H1 (cell line): ENCODE measurements around the gene CACNG5. TPM values are rescaled to one million over a fixed set of nuclear protein-coding genes. Genes with fewer than 3 reads are reported as not detected.

ENCODE experiments used
- KDM4A ChIP-seq: IDR thresholded peaks from one replicate; pipeline ENCODE4 v1.7.1; 2012; ENCODE audit warnings: low read depth, mild to moderate bottlenecking, moderate library complexity, low read length, inconsistent platforms; ENCODE audit not compliant: severe bottlenecking
- MAX ChIP-seq: IDR thresholded peaks from 2 replicates; pipeline ENCODE4 v1.6.1; 2012; ENCODE audit warnings: inconsistent platforms
- RFX5 ChIP-seq: IDR thresholded peaks from 2 replicates; pipeline ENCODE4 v1.6.1; 2011; ENCODE audit warnings: low read depth, low read length, improper control_type of control experiment, borderline replicate concordance
- SIN3A ChIP-seq, 2 experiments: IDR thresholded peaks in 1 of 2; conservative IDR thresholded peaks in 1 of 2; 2 replicates each; pipeline ENCODE4 v1.6.1; 2011 to 2012; ENCODE audit warnings: low read length in 2 of 2, improper control_type of control experiment in 1 of 2, low read depth in 1 of 2, mild to moderate bottlenecking in 1 of 2
- SIRT6 ChIP-seq: IDR thresholded peaks from one replicate; pipeline ENCODE4 v1.7.1; 2012; ENCODE audit warnings: low read length, inconsistent platforms
- SUZ12 ChIP-seq: fragments of 200-600 bp; sonication (generic); IDR thresholded peaks from 2 replicates; pipeline ENCODE4 v1.6.1; 2012; ENCODE audit warnings: mild to moderate bottlenecking, inconsistent platforms, low read length, moderate library complexity, mixed read lengths
- polyA plus RNA-seq, 7 experiments: library from polyadenylated mRNA; depleted of rRNA in 3 of 7; stranded (reverse) in 5 of 7; unstranded in 2 of 7; fragments of >200 nt in 5 of 7; fragments of 200-250 nt in 2 of 7; gene quantifications; 1 replicate in 5 of 7; 2 replicates in 1 of 7; 4 replicates in 1 of 7; pipeline versions ENCODE4 v1.2.1 to v1.2.3, GENCODE V29; 2011 to 2013; ENCODE audit warnings: missing spikeins in 2 of 7, mixed read lengths in 2 of 7
- total RNA-seq: library from RNA; stranded (reverse); fragmentation: NEBNext Ultra II Directional; extraction: Animal tissue kit (Norgen Biotek cat#: 25700); gene quantifications from 2 replicates; pipeline ENCODE4 v1.2.1, GENCODE V29; 2021
- TF ChIP-seq, protein P1 (sequence below): fragments of 300-600 bp; sonication (generic); IDR thresholded peaks from 2 replicates; pipeline ENCODE4 v1.7.1; 2012; ENCODE audit warnings: low read length, moderate library complexity, mild to moderate bottlenecking, inconsistent platforms; ENCODE audit not compliant: insufficient replicate concordance

Gene CACNG5
- total and polyA plus RNA-seq, 2 of the 8 experiments (the other 6 are each of a cell fraction or from before 2014, with no cell fraction given): 2.2 to 3.1 TPM

- TF ChIP-seq SIRT6 (no peak), SIN3A (conservative IDR thresholded peaks at IDR 0.05 in 1 of 2, IDR thresholded peaks at IDR 0.05 in 1 of 2; ENCODE audit: low read depth in 1 of 2, low read length in 2 of 2) (no peak), SUZ12 (no peak), RFX5 (no peak), KDM4A (no peak), MAX (no peak)
- TF ChIP-seq, protein P1, sequence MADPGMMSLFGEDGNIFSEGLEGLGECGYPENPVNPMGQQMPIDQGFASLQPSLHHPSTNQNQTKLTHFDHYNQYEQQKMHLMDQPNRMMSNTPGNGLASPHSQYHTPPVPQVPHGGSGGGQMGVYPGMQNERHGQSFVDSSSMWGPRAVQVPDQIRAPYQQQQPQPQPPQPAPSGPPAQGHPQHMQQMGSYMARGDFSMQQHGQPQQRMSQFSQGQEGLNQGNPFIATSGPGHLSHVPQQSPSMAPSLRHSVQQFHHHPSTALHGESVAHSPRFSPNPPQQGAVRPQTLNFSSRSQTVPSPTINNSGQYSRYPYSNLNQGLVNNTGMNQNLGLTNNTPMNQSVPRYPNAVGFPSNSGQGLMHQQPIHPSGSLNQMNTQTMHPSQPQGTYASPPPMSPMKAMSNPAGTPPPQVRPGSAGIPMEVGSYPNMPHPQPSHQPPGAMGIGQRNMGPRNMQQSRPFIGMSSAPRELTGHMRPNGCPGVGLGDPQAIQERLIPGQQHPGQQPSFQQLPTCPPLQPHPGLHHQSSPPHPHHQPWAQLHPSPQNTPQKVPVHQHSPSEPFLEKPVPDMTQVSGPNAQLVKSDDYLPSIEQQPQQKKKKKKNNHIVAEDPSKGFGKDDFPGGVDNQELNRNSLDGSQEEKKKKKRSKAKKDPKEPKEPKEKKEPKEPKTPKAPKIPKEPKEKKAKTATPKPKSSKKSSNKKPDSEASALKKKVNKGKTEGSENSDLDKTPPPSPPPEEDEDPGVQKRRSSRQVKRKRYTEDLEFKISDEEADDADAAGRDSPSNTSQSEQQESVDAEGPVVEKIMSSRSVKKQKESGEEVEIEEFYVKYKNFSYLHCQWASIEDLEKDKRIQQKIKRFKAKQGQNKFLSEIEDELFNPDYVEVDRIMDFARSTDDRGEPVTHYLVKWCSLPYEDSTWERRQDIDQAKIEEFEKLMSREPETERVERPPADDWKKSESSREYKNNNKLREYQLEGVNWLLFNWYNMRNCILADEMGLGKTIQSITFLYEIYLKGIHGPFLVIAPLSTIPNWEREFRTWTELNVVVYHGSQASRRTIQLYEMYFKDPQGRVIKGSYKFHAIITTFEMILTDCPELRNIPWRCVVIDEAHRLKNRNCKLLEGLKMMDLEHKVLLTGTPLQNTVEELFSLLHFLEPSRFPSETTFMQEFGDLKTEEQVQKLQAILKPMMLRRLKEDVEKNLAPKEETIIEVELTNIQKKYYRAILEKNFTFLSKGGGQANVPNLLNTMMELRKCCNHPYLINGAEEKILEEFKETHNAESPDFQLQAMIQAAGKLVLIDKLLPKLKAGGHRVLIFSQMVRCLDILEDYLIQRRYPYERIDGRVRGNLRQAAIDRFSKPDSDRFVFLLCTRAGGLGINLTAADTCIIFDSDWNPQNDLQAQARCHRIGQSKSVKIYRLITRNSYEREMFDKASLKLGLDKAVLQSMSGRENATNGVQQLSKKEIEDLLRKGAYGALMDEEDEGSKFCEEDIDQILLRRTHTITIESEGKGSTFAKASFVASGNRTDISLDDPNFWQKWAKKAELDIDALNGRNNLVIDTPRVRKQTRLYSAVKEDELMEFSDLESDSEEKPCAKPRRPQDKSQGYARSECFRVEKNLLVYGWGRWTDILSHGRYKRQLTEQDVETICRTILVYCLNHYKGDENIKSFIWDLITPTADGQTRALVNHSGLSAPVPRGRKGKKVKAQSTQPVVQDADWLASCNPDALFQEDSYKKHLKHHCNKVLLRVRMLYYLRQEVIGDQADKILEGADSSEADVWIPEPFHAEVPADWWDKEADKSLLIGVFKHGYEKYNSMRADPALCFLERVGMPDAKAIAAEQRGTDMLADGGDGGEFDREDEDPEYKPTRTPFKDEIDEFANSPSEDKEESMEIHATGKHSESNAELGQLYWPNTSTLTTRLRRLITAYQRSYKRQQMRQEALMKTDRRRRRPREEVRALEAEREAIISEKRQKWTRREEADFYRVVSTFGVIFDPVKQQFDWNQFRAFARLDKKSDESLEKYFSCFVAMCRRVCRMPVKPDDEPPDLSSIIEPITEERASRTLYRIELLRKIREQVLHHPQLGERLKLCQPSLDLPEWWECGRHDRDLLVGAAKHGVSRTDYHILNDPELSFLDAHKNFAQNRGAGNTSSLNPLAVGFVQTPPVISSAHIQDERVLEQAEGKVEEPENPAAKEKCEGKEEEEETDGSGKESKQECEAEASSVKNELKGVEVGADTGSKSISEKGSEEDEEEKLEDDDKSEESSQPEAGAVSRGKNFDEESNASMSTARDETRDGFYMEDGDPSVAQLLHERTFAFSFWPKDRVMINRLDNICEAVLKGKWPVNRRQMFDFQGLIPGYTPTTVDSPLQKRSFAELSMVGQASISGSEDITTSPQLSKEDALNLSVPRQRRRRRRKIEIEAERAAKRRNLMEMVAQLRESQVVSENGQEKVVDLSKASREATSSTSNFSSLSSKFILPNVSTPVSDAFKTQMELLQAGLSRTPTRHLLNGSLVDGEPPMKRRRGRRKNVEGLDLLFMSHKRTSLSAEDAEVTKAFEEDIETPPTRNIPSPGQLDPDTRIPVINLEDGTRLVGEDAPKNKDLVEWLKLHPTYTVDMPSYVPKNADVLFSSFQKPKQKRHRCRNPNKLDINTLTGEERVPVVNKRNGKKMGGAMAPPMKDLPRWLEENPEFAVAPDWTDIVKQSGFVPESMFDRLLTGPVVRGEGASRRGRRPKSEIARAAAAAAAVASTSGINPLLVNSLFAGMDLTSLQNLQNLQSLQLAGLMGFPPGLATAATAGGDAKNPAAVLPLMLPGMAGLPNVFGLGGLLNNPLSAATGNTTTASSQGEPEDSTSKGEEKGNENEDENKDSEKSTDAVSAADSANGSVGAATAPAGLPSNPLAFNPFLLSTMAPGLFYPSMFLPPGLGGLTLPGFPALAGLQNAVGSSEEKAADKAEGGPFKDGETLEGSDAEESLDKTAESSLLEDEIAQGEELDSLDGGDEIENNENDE: no peak
Observed at GRCh38 chr17:66889480-66890230, 54.7 kb downstream of the CACNG5 start (continued).
